Sigmoid colon (tissue), 7 donors: ENCODE measurements around the gene RPS27L. TPM values are rescaled to one million over a fixed set of nuclear protein-coding genes. Genes with fewer than 3 reads are reported as not detected.

Experiments
- DNase-seq: peaks from one replicate; pipeline ENCODE4 v3.0.0-alpha.2; 2019
- H3K27ac ChIP-seq, 4 donors: fragments of 200-600 bp; sonication (generic); one replicate each; pipeline ENCODE4 v1.5.1; 2016 to 2019; ENCODE audit warnings: mild to moderate bottlenecking in 1 of 4
- H3K27me3 ChIP-seq, 3 donors: fragments of 200-600 bp; sonication (generic); one replicate each; pipeline ENCODE4 v1.5.1; 2019; ENCODE audit warnings: mild to moderate bottlenecking in 1 of 3
- H3K36me3 ChIP-seq, 4 donors: fragments of 200-600 bp; sonication (generic); one replicate each; pipeline ENCODE4 v1.5.1; 2016 to 2019
- H3K4me1 ChIP-seq, 4 donors: fragments of 200-600 bp; sonication (generic); one replicate each; pipeline ENCODE4 v1.5.1; 2017 to 2019
- H3K4me3 ChIP-seq, 4 donors: fragments of 200-600 bp; sonication (generic); one replicate each; pipeline ENCODE4 v1.5.1; 2017 to 2019; ENCODE audit warnings: mild to moderate bottlenecking in 2 of 4, moderate library complexity in 1 of 4
- H3K9me3 ChIP-seq, 4 donors: fragments of 200-600 bp in 3 of 4; sonication (generic) in 3 of 4; one replicate each; pipeline versions ENCODE4 v1.5.1 to v1.6.1; 2013 to 2019
- EP300 ChIP-seq, 4 donors: sonication (generic); formaldehyde crosslinking; IDR thresholded peaks; one replicate each; pipeline ENCODE4 v1.6.1; 2017; ENCODE audit warnings: antibody characterized with exemption in 4 of 4
- POLR2A ChIP-seq, 2 donors: fragments of 450-650 bp; IDR thresholded peaks; one replicate each; pipeline ENCODE4 v1.6.1; 2016; ENCODE audit warnings: antibody characterized with exemption in 2 of 2, mild to moderate bottlenecking in 2 of 2, moderate library complexity in 2 of 2
- POLR2AphosphoS5 ChIP-seq, 4 donors: sonication (generic); formaldehyde crosslinking; IDR thresholded peaks; one replicate each; pipeline ENCODE4 v1.6.1; 2017; ENCODE audit warnings: antibody characterized with exemption in 4 of 4
- WGBS, 2 donors: extraction: QIAGEN DNeasy Blood & Tissue Kit; methylation state at CpG; one replicate each; pipeline ENCODE4 v1.1.7; 2013; 5-methylcytosine and 5-hydroxymethylcytosine counted together
- intact Hi-C: fragments of 100-400 bp; cut with DNase I; formaldehyde crosslinking; loops from one replicate; pipeline ENCODE4 v1.15.1; 2023
- polyA plus RNA-seq, 3 donors: library from polyadenylated mRNA; stranded (reverse); fragments of 200-250 nt; gene quantifications; one replicate each; pipeline ENCODE4 v1.2.3, GENCODE V29; 2013
- total RNA-seq, 4 donors: library from RNA; depleted of rRNA; stranded (reverse); fragments of >200 nt; gene quantifications; one replicate each; pipeline ENCODE4 v1.1.0, GENCODE V29; 2016
- TF ChIP-seq, protein P1 (sequence below), 4 experiments: fragments of 450-650 bp in 3 of 4; fragments of 200-600 bp in 1 of 4; IDR thresholded peaks; one replicate each; pipeline ENCODE4 v1.5.1; 2016 to 2019; ENCODE audit warnings: antibody characterized with exemption in 4 of 4, mild to moderate bottlenecking in 3 of 4, moderate library complexity in 2 of 4
- donor health status: healthy with polysubstance abuse.
- donor health status: Bipolar disorder and iron deficiency.
- donor health status: healthy.

Gene RPS27L
- total and polyA plus RNA-seq, 7 donors = 63.3 to 417 (median 194) TPM

DNA sequence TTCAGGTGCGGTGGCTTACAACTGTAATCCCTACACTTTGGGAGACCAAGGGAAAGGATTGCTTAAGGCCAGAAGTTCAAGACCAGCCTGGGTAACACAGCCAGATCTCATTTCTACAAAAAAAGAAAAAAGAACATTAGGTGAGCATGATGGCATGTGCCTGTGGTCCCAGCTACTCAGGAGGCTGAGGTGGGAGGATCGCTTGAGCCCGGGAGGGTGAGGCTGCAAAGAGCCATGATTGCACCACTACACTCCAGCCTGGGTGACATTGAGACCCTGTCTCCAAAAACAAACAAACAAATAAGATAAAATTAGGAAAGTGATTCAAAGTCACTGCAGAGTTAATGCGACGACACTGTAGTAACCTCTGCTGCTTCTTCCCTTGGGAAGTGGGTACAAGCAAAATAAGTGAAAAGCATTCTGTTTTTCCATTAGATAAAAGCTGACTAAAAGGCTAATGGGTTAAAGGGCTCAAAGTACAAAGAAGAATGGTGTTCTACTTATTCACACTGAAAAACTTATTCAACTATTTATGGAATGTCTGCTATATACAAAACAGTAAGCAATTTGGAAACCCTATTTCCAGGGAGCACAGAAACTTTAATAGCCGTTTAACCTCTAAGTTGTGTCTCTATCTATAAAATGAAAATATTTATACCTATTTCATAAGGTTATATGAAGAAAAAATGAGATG is 8.0 kb upstream of the RPS27L start:
- H3K9me3 ChIP-seq = no peaks in the 10 kb centered on the region
- TF ChIP-seq POLR2A (IDR thresholded peaks at IDR 0.05) = no peak
- TF ChIP-seq POLR2AphosphoS5 (IDR thresholded peaks at IDR 0.05) = no peak
- H3K36me3 ChIP-seq = no peaks in the 10 kb centered on the region
- DNase-seq = no peak
- no peaks in the 10 kb centered on the region for H3K27me3 ChIP-seq
- peaks cover 0 to 4% (median 0%) of the 10 kb centered on the region in 4 donors for H3K4me1 ChIP-seq
- WGBS, 2 donors = 94% methylated on average over 6 of the region's 6 CpGs
- intact Hi-C loops = no loop called here
- no peak overlapping the region for H3K4me3 ChIP-seq
- no peak overlapping the region for H3K27ac ChIP-seq

DNA sequence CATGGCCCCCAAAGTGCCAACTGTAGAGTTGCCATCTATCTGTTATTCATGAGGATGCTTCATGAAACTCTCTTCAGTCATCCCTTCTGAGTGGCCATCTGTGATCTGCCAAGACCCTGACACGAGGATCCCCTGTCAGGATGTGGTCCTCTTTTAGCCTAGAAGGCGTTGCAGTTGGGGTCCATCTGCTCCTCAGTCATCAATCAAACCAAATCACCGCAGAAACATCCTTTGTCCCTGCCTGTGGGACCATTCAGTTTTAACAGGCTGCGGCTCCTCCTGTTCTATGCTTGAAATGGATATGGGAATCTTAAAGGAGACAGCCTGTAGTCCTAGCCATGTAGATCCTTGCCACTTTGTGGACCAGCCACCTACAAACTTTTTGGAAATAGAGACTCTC is 5.9 kb upstream of the RPS27L start:
- no peak for DNase-seq
- no peaks in the 10 kb centered on the region for H3K27me3 ChIP-seq
- 89 to 90% methylated on average over 4 of the region's 4 CpGs for WGBS, 2 donors
- H3K4me1 ChIP-seq = peaks cover 0 to 4% (median under 1%) of the 10 kb centered on the region in 4 donors
- intact Hi-C loops = no loop called here
- no peaks in the 10 kb centered on the region for H3K36me3 ChIP-seq
- H3K4me3 ChIP-seq = no peak overlapping the region
- TF ChIP-seq, protein P1, sequence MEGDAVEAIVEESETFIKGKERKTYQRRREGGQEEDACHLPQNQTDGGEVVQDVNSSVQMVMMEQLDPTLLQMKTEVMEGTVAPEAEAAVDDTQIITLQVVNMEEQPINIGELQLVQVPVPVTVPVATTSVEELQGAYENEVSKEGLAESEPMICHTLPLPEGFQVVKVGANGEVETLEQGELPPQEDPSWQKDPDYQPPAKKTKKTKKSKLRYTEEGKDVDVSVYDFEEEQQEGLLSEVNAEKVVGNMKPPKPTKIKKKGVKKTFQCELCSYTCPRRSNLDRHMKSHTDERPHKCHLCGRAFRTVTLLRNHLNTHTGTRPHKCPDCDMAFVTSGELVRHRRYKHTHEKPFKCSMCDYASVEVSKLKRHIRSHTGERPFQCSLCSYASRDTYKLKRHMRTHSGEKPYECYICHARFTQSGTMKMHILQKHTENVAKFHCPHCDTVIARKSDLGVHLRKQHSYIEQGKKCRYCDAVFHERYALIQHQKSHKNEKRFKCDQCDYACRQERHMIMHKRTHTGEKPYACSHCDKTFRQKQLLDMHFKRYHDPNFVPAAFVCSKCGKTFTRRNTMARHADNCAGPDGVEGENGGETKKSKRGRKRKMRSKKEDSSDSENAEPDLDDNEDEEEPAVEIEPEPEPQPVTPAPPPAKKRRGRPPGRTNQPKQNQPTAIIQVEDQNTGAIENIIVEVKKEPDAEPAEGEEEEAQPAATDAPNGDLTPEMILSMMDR (IDR thresholded peaks at IDR 0.05) = no peak
- TF ChIP-seq EP300 (IDR thresholded peaks at IDR 0.05) = no peak
- TF ChIP-seq POLR2AphosphoS5 (IDR thresholded peaks at IDR 0.05) = no peak
- no peak for TF ChIP-seq POLR2A (IDR thresholded peaks at IDR 0.05)
- H3K9me3 ChIP-seq = no peaks in the 10 kb centered on the region
- H3K27ac ChIP-seq = no peak overlapping the region

DNA sequence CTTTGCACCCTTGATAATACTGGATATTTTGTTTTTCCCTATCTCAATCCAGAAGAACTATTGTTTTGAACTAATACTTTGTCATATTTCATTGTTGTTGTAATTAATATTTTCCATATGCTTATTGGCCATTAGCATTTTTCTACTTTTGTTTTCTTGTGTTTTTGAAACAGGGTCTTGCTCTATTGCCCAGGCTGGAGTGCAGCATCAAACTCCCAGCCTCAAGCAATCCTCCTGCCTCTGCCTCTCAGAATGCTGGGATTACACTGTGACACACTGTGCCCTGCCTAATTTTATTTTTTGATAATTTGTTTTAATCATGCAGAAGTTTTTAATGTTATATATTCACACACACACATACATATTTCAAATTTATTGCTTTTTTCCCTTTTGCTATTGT is 3.4 kb upstream of the RPS27L start:
- H3K36me3 ChIP-seq = no peaks in the 10 kb centered on the region
- H3K4me3 ChIP-seq = no peak overlapping the region
- TF ChIP-seq POLR2AphosphoS5 (IDR thresholded peaks at IDR 0.05) = no peak
- TF ChIP-seq EP300 (IDR thresholded peaks at IDR 0.05) = no peak
- no peak for TF ChIP-seq POLR2A (IDR thresholded peaks at IDR 0.05)
- TF ChIP-seq, protein P1 (IDR thresholded peaks at IDR 0.05) = no peak
- no peak overlapping the region for H3K27ac ChIP-seq
- no peak for DNase-seq
- intact Hi-C loops = no loop called here
- H3K4me1 ChIP-seq = peaks cover 0 to 8% (median 7%) of the 10 kb centered on the region in 4 donors
- no peaks in the 10 kb centered on the region for H3K9me3 ChIP-seq
- no peaks in the 10 kb centered on the region for H3K27me3 ChIP-seq

DNA sequence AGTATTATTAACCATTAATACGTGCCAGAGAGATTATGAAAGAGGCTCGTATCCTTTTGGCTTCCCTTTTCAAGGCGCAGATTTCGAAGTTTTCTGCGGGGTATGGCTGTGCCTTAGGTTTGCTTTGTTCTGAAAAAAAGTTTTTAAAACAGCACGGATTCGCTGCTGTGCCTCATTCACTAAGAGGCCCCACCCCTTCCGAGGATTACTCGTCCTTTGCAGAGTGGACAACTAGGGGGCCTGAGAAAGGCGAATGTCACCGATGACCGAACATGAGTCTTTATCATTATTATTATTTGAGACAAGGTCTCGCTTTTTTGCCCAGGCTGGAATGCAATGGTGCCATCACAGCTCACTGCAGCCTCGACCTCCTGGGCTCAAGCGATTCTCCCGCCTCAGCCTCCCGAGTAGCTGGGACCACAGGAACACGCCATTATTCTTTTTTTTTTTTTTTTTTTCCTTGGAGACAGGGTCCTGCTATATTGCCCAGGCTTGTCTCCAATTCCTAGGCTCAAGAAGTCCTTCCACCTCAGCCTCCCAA is 684 bp upstream of the RPS27L start:
- no peaks in the 10 kb centered on the region for H3K9me3 ChIP-seq
- peaks cover 0 to 23% (median 2%) of the 10 kb centered on the region in 4 donors for H3K36me3 ChIP-seq
- peak overlapping the region; percentile 78 to 93 (median 89) for H3K4me3 ChIP-seq
- H3K27me3 ChIP-seq = no peaks in the 10 kb centered on the region
- TF ChIP-seq POLR2AphosphoS5 (IDR thresholded peaks at IDR 0.05) (no peak), EP300 (IDR thresholded peaks at IDR 0.05) (no peak), POLR2A (IDR thresholded peaks at IDR 0.05) (no peak)
- TF ChIP-seq, protein P1 (IDR thresholded peaks at IDR 0.05) = no peak
- H3K27ac ChIP-seq = peak overlapping the region; percentile 93 to 99 (median 97)
- intact Hi-C loops = loop anchor here (1.0 to 2.0 kb wide), 4 partner anchors 31 to 245 kb away; partner anchors contain the start of genes APH1B, LACTB and RAB8B
- 12% methylated on average over 18 of the region's 18 CpGs for WGBS, 2 donors
- peak; percentile 78 for DNase-seq
- peaks cover 0 to 22% (median 18%) of the 10 kb centered on the region in 4 donors for H3K4me1 ChIP-seq

GRCh38 chr15:63156755-63157117 is 541 bp downstream of the RPS27L start:
- 0 to 1% methylated on average over 16 of the region's 16 CpGs for WGBS, 2 donors
- Histone ChIP-seq H3K4me1 (peaks cover 0 to 22% (median 18%) of the 10 kb centered on the region in 4 donors), H3K9me3 (no peaks in the 10 kb centered on the region), H3K27me3 (no peaks in the 10 kb centered on the region), H3K4me3 (peak overlapping the region; percentile 78 to 93 (median 89)), H3K36me3 (peaks cover 4 to 36% (median 5%) of the 10 kb centered on the region in 4 donors), H3K27ac (peak overlapping the region; percentile 93 to 99 (median 97))
- peak; percentile 73 for DNase-seq
- intact Hi-C loops = loop anchor here (1.0 to 2.0 kb wide), 4 partner anchors 33 to 246 kb away; partner anchors contain the start of genes APH1B, LACTB and RAB8B
- TF ChIP-seq POLR2A (IDR thresholded peaks at IDR 0.05) = no peak
